GM23338 (cell line): ENCODE results near the gene FARP1. TPM values are rescaled to one million over a fixed set of nuclear protein-coding genes. Genes with fewer than 3 reads are reported as not detected.

Experiments
- ATAC-seq: fragments of 200-7000 bp; cut with Tn5 transposase; 3 replicates; pipeline ENCODE4 v1.9.1; 2020
- DNase-seq: peaks from one replicate; pipeline ENCODE4 v3.0.0-alpha.2; 2015; ENCODE audit warnings: low spot score
- H2AFZ ChIP-seq: fragments of 200-600 bp; sonication (generic); 2 replicates; pipeline ENCODE4 v1.8.0; 2016; ENCODE audit warnings: antibody characterized with exemption, mild to moderate bottlenecking, moderate library complexity
- H3F3A ChIP-seq: fragments of 200-600 bp; sonication (generic); replicated peaks from 2 replicates; pipeline ENCODE4 v1.8.0; 2017; ENCODE audit warnings: antibody characterized with exemption, mixed run types, low read depth
- H3K27ac ChIP-seq: fragments of 200-600 bp; sonication (generic); 2 replicates; pipeline ENCODE4 v1.6.1; 2016; ENCODE audit warnings: low read depth
- H3K27me3 ChIP-seq: fragments of 200-600 bp; sonication (generic); 2 replicates; pipeline ENCODE4 v1.8.0; 2016; ENCODE audit warnings: mild to moderate bottlenecking, mixed run types, moderate library complexity; ENCODE audit not compliant: insufficient read depth
- H3K36me3 ChIP-seq: fragments of 200-600 bp; sonication (generic); 2 replicates; pipeline ENCODE4 v1.8.0; 2016; ENCODE audit warnings: mild to moderate bottlenecking; ENCODE audit not compliant: insufficient read depth
- H3K4me1 ChIP-seq: fragments of 200-600 bp; sonication (generic); 2 replicates; pipeline ENCODE4 v1.8.0; 2016; ENCODE audit warnings: mild to moderate bottlenecking, moderate library complexity; ENCODE audit not compliant: insufficient read depth
- H3K4me2 ChIP-seq: fragments of 200-600 bp; sonication (generic); 2 replicates; pipeline ENCODE4 v1.7.1; 2017; ENCODE audit warnings: mixed run types
- H3K4me3 ChIP-seq: fragments of 200-600 bp; sonication (generic); 2 replicates; pipeline ENCODE4 v1.6.1; 2016; ENCODE audit warnings: mixed run types
- H3K79me2 ChIP-seq: fragments of 200-600 bp; sonication (generic); replicated peaks from 2 replicates; pipeline ENCODE4 v1.8.0; 2017; ENCODE audit warnings: mild to moderate bottlenecking; ENCODE audit not compliant: insufficient read depth
- H3K9me2 ChIP-seq: fragments of 200-600 bp; sonication (generic); 2 replicates; pipeline ENCODE4 v1.8.0; 2017; ENCODE audit not compliant: insufficient read depth
- H4K20me1 ChIP-seq: fragments of 200-600 bp; sonication (generic); replicated peaks from 2 replicates; pipeline ENCODE4 v1.8.0; 2017; ENCODE audit warnings: mild to moderate bottlenecking; ENCODE audit not compliant: insufficient read depth
- H3K27ac Mint-ChIP-seq: 2 replicates; pipeline ENCODE4 v1.8.0; 2020; ENCODE audit warnings: inconsistent platforms, mild to moderate bottlenecking, moderate library complexity, mixed read lengths
- H3K27me3 Mint-ChIP-seq: 3 replicates; pipeline ENCODE4 v1.8.0; 2022; ENCODE audit warnings: low read depth, mild to moderate bottlenecking, moderate library complexity, mixed read lengths, inconsistent platforms; ENCODE audit not compliant: insufficient read depth, poor library complexity
- H3K36me3 Mint-ChIP-seq: 3 replicates; pipeline ENCODE4 v1.8.0; 2021; ENCODE audit warnings: low read depth, mild to moderate bottlenecking, inconsistent platforms, moderate library complexity, mixed read lengths
- H3K4me1 Mint-ChIP-seq: 3 replicates; pipeline ENCODE4 v1.8.0; 2020; ENCODE audit warnings: mild to moderate bottlenecking, inconsistent platforms, mixed read lengths
- H3K4me3 Mint-ChIP-seq: 3 replicates; pipeline ENCODE4 v1.8.0; 2021; ENCODE audit warnings: moderate library complexity, mild to moderate bottlenecking, inconsistent platforms, mixed read lengths
- H3K9me3 Mint-ChIP-seq: 3 replicates; pipeline ENCODE4 v1.8.0; 2020; ENCODE audit warnings: moderate library complexity, mild to moderate bottlenecking, inconsistent platforms, mixed read lengths
- CREB1 ChIP-seq: fragments of 250-450 bp; sonication (Bioruptor Pico); IDR thresholded peaks from 2 replicates; pipeline ENCODE4 v1.5.0; 2020; ENCODE audit warnings: low read depth, mild to moderate bottlenecking, moderate library complexity
- EZH2 ChIP-seq: fragments of 200-600 bp; sonication (generic); IDR thresholded peaks from one replicate; pipeline ENCODE4 v1.8.0; 2017; ENCODE audit warnings: antibody characterized with exemption, mild to moderate bottlenecking, low read depth; ENCODE audit not compliant: unreplicated experiment
- EZH2phosphoT487 ChIP-seq: fragments of 200-600 bp; sonication (generic); IDR thresholded peaks from one replicate; pipeline ENCODE4 v1.8.1; 2018; ENCODE audit warnings: antibody characterized with exemption; ENCODE audit not compliant: unreplicated experiment
- JUNB ChIP-seq: IDR thresholded peaks from one replicate; pipeline ENCODE4 v1.6.1; 2016; ENCODE audit warnings: antibody characterized with exemption; ENCODE audit not compliant: unreplicated experiment
- NANOG ChIP-seq: IDR thresholded peaks from 2 replicates; pipeline ENCODE4 v1.6.1; 2016; ENCODE audit warnings: antibody characterized with exemption, borderline replicate concordance
- POLR2AphosphoS5 ChIP-seq: IDR thresholded peaks from 2 replicates; pipeline ENCODE4 v1.6.1; 2016; ENCODE audit warnings: antibody characterized with exemption, low read depth
- STAT1 ChIP-seq: IDR thresholded peaks from one replicate; pipeline ENCODE4 v1.6.1; 2016; ENCODE audit warnings: antibody characterized with exemption; ENCODE audit not compliant: unreplicated experiment
- ZNF114 ChIP-seq: fragments of 250-450 bp; sonication (Bioruptor Pico); IDR thresholded peaks from 2 replicates; pipeline ENCODE4 v1.5.0; 2020; ENCODE audit warnings: mild to moderate bottlenecking, moderate library complexity
- ZNF331 ChIP-seq: fragments of 250-450 bp; sonication (Bioruptor Pico); IDR thresholded peaks from 2 replicates; pipeline ENCODE4 v1.5.0; 2020; ENCODE audit warnings: low read depth, mild to moderate bottlenecking, moderate library complexity
- polyA plus RNA-seq: library from polyadenylated mRNA; unstranded; fragments of >200 nt; fragmentation: Nextera tagmentation; extraction: Ambion mirVana; gene quantifications from 2 replicates; pipeline ENCODE4 v1.2.1, GENCODE V29; 2016
- total RNA-seq: library from RNA; depleted of rRNA; stranded (reverse); fragments of >200 nt; shearing (Covaris generic); gene quantifications from 2 replicates; pipeline ENCODE4 v1.2.3, GENCODE V29; 2014
- TF ChIP-seq, protein P1 (sequence below): IDR thresholded peaks from 2 replicates; pipeline ENCODE4 v1.6.1; 2016; ENCODE audit warnings: antibody characterized with exemption
- TF ChIP-seq, protein P2 (sequence below): IDR thresholded peaks from one replicate; pipeline ENCODE4 v1.6.1; 2018; ENCODE audit warnings: antibody characterized with exemption; ENCODE audit not compliant: unreplicated experiment
- TF ChIP-seq, protein P3 (sequence below), 2 experiments: fragments of 200-600 bp in 1 of 2; sonication (generic) in 1 of 2; conservative IDR thresholded peaks; 2 replicates each; pipeline versions ENCODE4 v1.5.1 to v1.6.1; 2016 to 2017; ENCODE audit warnings: antibody characterized with exemption in 2 of 2, low read depth in 2 of 2, mild to moderate bottlenecking in 2 of 2, moderate library complexity in 1 of 2

Gene FARP1
- total and polyA plus RNA-seq, 2 experiments from 2014 or later = 53.6 to 82.5 TPM

DNA sequence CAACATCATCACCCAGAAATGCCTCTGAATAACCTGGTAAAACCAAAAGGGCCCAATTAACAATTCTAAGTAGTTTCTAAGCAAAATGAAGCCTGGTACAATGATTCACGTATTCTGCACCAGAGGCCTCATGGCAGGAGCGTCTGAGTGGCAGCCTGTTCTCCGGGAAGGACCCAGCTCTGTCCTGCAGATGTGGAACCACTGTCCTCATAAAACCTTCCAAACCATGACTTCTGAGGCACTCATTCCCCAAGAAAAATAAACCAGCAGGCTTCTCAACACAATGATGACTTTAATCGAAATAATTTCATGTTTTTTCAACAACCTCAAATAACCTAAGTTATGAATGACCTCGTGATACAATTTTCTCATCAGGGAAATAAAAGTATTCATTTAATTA, 344.1 kb downstream of the FARP1 start:
- TF ChIP-seq EZH2phosphoT487 (no peak), ZNF114 (CRISPR knock-in tag) (no peak), POLR2AphosphoS5 (no peak), NANOG (no peak)
- TF ChIP-seq, protein P1, sequence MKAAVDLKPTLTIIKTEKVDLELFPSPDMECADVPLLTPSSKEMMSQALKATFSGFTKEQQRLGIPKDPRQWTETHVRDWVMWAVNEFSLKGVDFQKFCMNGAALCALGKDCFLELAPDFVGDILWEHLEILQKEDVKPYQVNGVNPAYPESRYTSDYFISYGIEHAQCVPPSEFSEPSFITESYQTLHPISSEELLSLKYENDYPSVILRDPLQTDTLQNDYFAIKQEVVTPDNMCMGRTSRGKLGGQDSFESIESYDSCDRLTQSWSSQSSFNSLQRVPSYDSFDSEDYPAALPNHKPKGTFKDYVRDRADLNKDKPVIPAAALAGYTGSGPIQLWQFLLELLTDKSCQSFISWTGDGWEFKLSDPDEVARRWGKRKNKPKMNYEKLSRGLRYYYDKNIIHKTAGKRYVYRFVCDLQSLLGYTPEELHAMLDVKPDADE = no peak
- TF ChIP-seq, protein P2, sequence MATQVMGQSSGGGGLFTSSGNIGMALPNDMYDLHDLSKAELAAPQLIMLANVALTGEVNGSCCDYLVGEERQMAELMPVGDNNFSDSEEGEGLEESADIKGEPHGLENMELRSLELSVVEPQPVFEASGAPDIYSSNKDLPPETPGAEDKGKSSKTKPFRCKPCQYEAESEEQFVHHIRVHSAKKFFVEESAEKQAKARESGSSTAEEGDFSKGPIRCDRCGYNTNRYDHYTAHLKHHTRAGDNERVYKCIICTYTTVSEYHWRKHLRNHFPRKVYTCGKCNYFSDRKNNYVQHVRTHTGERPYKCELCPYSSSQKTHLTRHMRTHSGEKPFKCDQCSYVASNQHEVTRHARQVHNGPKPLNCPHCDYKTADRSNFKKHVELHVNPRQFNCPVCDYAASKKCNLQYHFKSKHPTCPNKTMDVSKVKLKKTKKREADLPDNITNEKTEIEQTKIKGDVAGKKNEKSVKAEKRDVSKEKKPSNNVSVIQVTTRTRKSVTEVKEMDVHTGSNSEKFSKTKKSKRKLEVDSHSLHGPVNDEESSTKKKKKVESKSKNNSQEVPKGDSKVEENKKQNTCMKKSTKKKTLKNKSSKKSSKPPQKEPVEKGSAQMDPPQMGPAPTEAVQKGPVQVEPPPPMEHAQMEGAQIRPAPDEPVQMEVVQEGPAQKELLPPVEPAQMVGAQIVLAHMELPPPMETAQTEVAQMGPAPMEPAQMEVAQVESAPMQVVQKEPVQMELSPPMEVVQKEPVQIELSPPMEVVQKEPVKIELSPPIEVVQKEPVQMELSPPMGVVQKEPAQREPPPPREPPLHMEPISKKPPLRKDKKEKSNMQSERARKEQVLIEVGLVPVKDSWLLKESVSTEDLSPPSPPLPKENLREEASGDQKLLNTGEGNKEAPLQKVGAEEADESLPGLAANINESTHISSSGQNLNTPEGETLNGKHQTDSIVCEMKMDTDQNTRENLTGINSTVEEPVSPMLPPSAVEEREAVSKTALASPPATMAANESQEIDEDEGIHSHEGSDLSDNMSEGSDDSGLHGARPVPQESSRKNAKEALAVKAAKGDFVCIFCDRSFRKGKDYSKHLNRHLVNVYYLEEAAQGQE = no peak
- Mint-ChIP-seq H3K4me1 (peaks cover 94% of the 10 kb centered on the region), H3K27me3 (peaks cover 13% of the 10 kb centered on the region), H3K4me3 (no peak overlapping the region), H3K9me3 (no peaks in the 10 kb centered on the region), H3K27ac (peak overlapping the region; percentile 22; the same call in 1 of the 2 replicates), H3K36me3 (no peaks in the 10 kb centered on the region)
- Histone ChIP-seq H3K36me3 (peaks cover 2% of the 10 kb centered on the region; the same call in 1 of the 2 replicates), H2AFZ (no peak overlapping the region), H3K4me1 (peaks cover 96% of the 10 kb centered on the region), H3K4me2 (no peak overlapping the region), H3K27ac (0 out of 2 replicates have a peak overlapping the region, but pooled peaks have one; percentile 92), H3K27me3 (no peaks in the 10 kb centered on the region), H3F3A (peaks cover 8% of the 10 kb centered on the region; the same call in 1 of the 2 replicates), H3K4me3 (no peak overlapping the region), H4K20me1 (peaks cover 76% of the 10 kb centered on the region), H3K79me2 (peaks cover 99% of the 10 kb centered on the region), H3K9me2 (no peaks in the 10 kb centered on the region)
- no peak for DNase-seq
- ATAC-seq = no peak

DNA sequence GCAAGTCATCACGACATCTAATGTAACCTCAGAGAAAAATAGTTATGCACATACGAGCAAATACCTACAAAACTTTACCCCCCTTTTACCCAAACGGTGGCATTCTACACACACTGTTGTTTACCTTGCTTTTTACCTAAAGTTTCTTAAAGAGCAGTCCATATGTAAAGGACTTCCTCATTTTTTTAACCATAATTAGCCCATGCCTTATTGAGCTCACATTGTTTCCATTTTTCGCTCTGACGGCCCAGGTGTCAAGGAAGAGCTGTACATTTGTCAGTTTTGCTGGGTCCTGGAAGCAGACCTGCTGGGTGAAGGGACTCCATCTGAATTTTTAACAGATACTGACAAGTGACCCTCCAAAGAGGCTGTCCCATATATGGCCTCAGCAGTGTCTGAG, 344.6 kb downstream of the FARP1 start:
- Mint-ChIP-seq H3K4me3 (no peak overlapping the region), H3K9me3 (no peaks in the 10 kb centered on the region), H3K27me3 (peaks cover 13% of the 10 kb centered on the region), H3K36me3 (no peaks in the 10 kb centered on the region), H3K4me1 (peaks cover 94% of the 10 kb centered on the region), H3K27ac (peak overlapping the region; percentile 43; the same call in 1 of the 2 replicates)
- Histone ChIP-seq H3K4me2 (no peak overlapping the region), H3K36me3 (no peaks in the 10 kb centered on the region), H3K4me1 (peaks cover 97% of the 10 kb centered on the region), H3K4me3 (no peak overlapping the region), H4K20me1 (peaks cover 71% of the 10 kb centered on the region), H2AFZ (no peak overlapping the region), H3K27ac (0 out of 2 replicates have a peak overlapping the region, but pooled peaks have one; percentile 9), H3K79me2 (peaks cover 98% of the 10 kb centered on the region), H3K27me3 (no peaks in the 10 kb centered on the region), H3K9me2 (no peaks in the 10 kb centered on the region), H3F3A (peaks cover 8% of the 10 kb centered on the region; the same call in 1 of the 2 replicates)
- DNase-seq (no peak), ATAC-seq (no peak)
- TF ChIP-seq, protein P2 = no peak
- no peak for TF ChIP-seq STAT1
- TF ChIP-seq EZH2phosphoT487 = no peak
- no peak for TF ChIP-seq ZNF331 (CRISPR knock-in tag)
- TF ChIP-seq CREB1 (CRISPR knock-in tag) = no peak
- no peak for TF ChIP-seq POLR2AphosphoS5
- TF ChIP-seq, protein P3, sequence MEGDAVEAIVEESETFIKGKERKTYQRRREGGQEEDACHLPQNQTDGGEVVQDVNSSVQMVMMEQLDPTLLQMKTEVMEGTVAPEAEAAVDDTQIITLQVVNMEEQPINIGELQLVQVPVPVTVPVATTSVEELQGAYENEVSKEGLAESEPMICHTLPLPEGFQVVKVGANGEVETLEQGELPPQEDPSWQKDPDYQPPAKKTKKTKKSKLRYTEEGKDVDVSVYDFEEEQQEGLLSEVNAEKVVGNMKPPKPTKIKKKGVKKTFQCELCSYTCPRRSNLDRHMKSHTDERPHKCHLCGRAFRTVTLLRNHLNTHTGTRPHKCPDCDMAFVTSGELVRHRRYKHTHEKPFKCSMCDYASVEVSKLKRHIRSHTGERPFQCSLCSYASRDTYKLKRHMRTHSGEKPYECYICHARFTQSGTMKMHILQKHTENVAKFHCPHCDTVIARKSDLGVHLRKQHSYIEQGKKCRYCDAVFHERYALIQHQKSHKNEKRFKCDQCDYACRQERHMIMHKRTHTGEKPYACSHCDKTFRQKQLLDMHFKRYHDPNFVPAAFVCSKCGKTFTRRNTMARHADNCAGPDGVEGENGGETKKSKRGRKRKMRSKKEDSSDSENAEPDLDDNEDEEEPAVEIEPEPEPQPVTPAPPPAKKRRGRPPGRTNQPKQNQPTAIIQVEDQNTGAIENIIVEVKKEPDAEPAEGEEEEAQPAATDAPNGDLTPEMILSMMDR (conservative IDR thresholded peaks at IDR 0.05; ENCODE audit: low read depth in 2 of 2) = no peak
- TF ChIP-seq ZNF114 (CRISPR knock-in tag) = no peak
- no peak for TF ChIP-seq JUNB
- TF ChIP-seq, protein P1 = no peak
- no peak for TF ChIP-seq NANOG
- no peak for TF ChIP-seq EZH2
